Stomach smooth muscle (tissue), 2 donors: Measurements from ENCODE around the gene SLC2A5.

Source experiments
- H3K27ac ChIP-seq: one replicate; pipeline ENCODE4 v1.7.0; 2013; ENCODE audit warnings: mild to moderate bottlenecking, low read length, inconsistent platforms
- H3K27me3 ChIP-seq, 2 donors: one replicate each; pipeline ENCODE4 v1.7.0; 2013; ENCODE audit warnings: low read length in 2 of 2; ENCODE audit not compliant: insufficient read depth in 2 of 2, control insufficient read depth in 1 of 2
- H3K36me3 ChIP-seq, 2 donors: one replicate each; pipeline ENCODE4 v1.7.0; 2013; ENCODE audit warnings: low read length in 2 of 2; ENCODE audit not compliant: control insufficient read depth in 2 of 2, insufficient read depth in 2 of 2
- H3K4me1 ChIP-seq: one replicate; pipeline ENCODE4 v1.7.0; 2013; ENCODE audit warnings: low read length; ENCODE audit not compliant: control insufficient read depth, insufficient read depth
- H3K4me3 ChIP-seq, 2 donors: one replicate each; pipeline ENCODE4 v1.7.0; 2013; ENCODE audit warnings: low read length in 2 of 2
- H3K9ac ChIP-seq, 2 donors: one replicate each; pipeline ENCODE4 v1.7.0; 2013; ENCODE audit warnings: low read length in 2 of 2, mild to moderate bottlenecking in 1 of 2
- H3K9me3 ChIP-seq, 2 donors: one replicate each; pipeline ENCODE4 v1.7.0; 2013; ENCODE audit warnings: low read length in 2 of 2; ENCODE audit not compliant: control insufficient read depth in 2 of 2
- donor health status: healthy.
- donor health status: Pancreatic carcinoma.

Gene SLC2A5

DNA sequence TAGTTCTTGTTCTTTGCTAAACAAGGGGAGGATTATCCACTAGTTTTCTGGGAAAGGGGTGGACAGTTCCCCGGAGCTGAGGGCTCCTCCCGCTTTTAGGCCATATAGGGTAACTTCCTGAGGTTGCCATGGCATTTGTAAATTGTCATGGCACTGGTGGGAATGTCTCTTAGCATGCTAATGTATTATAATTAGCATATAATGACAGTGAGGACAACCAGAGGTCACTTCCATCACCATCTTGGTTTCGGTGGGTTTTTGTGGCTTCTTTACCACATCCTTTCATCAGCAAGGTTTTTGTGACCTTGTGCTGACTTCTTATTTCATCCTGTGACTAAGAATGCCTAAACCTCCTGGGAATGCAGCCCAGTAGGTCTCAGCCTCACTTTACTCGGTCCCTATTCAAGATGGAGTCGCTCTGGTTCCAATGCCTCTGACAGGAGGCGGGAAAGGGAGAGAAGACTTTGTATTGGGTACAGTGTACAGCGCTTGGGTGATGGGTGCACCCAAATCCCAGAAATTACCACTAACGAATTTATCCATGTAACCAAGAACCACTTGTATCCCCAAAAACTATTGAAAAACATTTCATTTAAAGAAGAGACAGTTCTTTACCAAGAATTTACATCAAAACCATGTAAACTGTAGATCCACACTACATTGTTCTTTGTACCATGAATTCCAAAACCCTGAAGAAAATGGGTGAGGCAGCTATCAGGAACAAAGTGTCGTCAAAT, 8.7 kb upstream of the SLC2A5 start:
- Histone ChIP-seq H3K27ac (no peak overlapping the region), H3K4me3 (no peak overlapping the region), H3K36me3 (no peaks in the 10 kb centered on the region), H3K9ac (no peak overlapping the region), H3K27me3 (no peaks in the 10 kb centered on the region), H3K9me3 (no peaks in the 10 kb centered on the region), H3K4me1 (peaks cover 3% of the 10 kb centered on the region)

DNA sequence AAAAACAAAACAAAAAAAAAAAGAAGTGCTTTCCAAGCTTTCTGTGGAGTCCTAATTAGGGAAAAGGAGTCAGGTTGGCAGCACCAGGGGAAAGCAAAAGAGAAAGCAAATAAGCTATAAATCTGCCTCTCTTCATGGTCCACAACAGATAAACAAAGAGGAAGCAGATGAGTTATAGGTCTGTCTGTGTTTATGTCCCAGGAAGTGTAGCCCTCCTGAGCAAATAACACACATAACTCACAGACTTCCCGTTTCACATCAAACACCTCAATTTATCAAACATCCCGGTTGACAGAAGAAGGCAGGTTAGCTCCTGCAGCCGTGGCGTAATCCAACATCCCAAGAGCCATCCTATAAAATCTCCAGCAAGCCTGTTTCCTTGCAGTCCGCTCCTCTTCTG, 5.6 kb upstream of the SLC2A5 start:
- Histone ChIP-seq H3K4me3 (no peak overlapping the region), H3K9ac (no peak overlapping the region), H3K9me3 (no peaks in the 10 kb centered on the region), H3K27me3 (no peaks in the 10 kb centered on the region), H3K27ac (no peak overlapping the region), H3K4me1 (peaks cover 9% of the 10 kb centered on the region), H3K36me3 (no peaks in the 10 kb centered on the region)

DNA sequence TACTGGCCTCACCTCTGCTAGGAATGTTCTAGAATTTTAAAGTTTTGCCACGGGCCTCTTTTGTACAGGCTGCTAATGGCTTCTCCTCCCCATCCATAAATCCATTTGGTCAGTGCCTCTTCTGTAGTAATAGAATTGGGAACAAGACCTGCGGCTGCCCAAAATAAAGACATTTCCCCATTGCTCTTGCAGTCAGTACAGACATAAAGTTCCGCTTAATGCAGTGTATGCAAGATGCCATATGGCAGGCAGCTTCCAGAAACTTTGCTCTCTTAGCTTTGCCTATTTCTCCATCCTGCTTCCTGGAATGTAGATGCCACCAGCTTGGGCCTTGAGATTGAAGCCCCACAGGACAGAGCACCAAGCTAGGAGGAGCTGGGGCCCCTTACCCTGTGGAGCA, 3.7 kb upstream of the SLC2A5 start:
- no peaks in the 10 kb centered on the region for H3K9me3 ChIP-seq
- H3K4me1 ChIP-seq: peaks cover 22% of the 10 kb centered on the region
- no peak overlapping the region for H3K27ac ChIP-seq
- H3K4me3 ChIP-seq: no peak overlapping the region
- no peak overlapping the region for H3K9ac ChIP-seq
- H3K27me3 ChIP-seq: no peaks in the 10 kb centered on the region
- H3K36me3 ChIP-seq: no peaks in the 10 kb centered on the region

DNA sequence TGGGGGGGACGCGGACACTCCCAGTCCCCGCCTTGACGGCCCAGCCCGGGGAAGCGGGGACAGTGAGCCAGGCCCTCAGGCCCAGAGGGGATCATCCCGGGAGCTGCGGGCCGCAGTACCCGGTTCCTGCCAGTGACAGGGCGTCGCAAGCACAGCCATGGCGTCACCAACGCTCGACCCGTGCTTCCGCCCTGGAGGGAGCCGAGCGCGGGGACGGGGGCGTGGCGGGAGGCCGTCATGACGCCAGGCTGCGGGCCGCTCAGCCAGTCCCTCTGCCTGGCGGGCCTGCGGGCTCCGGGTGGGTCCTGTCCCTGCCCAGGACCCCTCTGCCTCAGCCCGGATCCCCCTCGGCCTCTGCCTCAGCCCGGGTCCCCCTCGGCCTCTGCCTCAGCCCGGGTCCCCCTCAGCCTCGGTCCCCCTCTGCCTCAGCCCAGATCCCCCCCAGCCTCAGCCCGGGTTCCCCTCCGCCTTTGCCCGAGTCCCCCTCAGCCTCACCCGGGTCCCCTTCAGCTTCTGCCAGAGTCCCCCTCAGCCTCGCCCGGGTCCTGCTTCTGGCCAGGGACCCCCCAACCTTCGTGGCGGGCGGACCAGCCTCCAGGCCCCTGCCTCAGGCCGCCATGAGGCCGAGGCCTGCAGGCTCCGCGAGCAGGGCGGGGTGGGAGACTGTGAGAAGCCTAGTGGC, 2.3 kb upstream of the SLC2A5 start:
- Histone ChIP-seq H3K36me3 (no peaks in the 10 kb centered on the region), H3K27ac (no peak overlapping the region), H3K4me3 (no peak overlapping the region), H3K9ac (no peak overlapping the region), H3K27me3 (no peaks in the 10 kb centered on the region), H3K4me1 (peaks cover 28% of the 10 kb centered on the region), H3K9me3 (no peaks in the 10 kb centered on the region)

DNA sequence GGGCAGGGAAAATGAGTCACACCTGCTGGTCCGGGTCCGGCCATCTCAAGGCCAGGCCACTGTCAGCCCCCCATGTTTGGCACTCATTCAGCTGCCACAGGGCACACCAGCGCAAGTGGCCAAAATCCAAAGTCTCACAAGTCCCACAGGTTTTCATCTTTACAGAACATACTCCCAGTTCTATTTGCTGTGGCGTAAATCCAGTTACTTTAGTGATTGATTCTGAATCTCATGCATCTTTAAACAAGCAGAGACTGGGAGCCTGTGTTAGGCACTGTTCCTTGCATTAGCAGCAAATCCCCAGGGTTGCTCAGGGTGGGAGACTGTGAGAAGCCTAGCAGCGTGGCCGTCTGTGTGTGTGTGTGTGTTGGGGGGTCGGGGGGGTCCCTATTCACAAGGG, 1.1 kb upstream of the SLC2A5 start:
- Histone ChIP-seq H3K27me3 (no peaks in the 10 kb centered on the region), H3K9ac (peak overlapping the region in 1 of 2 donors; percentile 13), H3K4me1 (peaks cover 31% of the 10 kb centered on the region), H3K4me3 (no peak overlapping the region), H3K27ac (peak overlapping the region; percentile 87), H3K36me3 (no peaks in the 10 kb centered on the region), H3K9me3 (no peaks in the 10 kb centered on the region)

DNA sequence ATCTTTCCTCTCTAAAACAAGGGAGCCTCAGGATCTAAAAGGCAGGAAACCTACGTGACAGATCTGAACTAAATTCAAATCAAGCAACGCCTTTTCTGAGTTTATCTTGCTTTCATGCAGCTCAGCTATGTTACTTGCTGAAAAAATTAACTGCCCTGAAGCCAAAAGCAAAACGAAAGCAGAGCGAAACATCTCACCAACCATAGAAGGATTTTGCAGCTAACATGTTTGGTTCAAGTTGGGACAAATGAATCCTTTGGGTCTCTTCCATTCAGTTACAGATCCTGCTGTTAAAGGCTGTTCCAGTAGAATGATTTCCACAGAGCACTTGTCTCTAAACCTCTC, 482 bp downstream of the SLC2A5 start:
- Histone ChIP-seq H3K4me3 (peak overlapping the region; percentile 61 to 64), H3K9ac (peak overlapping the region; percentile 50 to 60), H3K9me3 (no peaks in the 10 kb centered on the region), H3K36me3 (no peaks in the 10 kb centered on the region), H3K27me3 (no peaks in the 10 kb centered on the region), H3K4me1 (peaks cover 44% of the 10 kb centered on the region), H3K27ac (peak overlapping the region; percentile 87)

DNA sequence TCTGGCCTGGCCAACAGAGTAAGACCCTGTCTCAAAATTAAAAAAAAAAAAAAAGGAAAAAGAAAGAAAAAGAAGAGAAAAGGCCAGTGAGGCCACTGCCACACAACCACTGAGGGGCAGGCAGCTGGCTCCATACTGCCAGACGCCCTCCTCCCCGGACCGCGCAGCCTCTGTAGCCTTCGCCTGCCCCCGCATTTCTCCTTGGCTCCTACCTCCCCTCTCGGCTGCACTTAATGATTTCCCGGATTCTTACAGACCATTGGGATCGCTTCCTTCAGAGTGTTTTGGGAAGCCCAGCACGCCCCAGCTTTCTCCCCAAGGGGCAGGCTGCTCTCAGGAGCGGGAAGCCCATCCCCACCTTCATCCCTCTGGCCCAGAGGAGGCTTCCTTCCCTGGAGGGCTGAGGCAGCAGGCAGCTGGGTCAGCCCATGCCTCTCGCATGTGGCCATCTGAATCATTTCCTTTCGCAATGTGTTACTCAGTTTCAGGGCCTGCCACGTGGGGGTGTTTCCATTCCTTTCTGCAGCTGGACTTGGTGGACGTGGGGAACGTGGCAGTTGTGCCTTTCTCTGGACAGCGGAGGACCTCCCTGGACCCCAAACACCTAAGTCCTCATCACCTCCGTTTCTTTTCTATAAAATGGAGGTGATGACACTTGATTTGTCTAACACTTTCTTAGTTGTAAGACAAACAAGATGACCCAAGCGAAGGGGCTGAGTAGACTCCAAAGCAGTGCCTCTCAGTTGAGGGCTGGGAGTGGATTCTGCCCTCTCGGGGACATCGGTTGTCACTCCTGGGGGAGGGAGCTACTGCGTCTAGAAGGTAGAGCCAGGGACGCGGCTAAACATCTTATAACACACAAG, 2.3 kb downstream of the SLC2A5 start:
- Histone ChIP-seq H3K9ac (no peak overlapping the region), H3K4me1 (peaks cover 48% of the 10 kb centered on the region), H3K4me3 (no peak overlapping the region)

DNA sequence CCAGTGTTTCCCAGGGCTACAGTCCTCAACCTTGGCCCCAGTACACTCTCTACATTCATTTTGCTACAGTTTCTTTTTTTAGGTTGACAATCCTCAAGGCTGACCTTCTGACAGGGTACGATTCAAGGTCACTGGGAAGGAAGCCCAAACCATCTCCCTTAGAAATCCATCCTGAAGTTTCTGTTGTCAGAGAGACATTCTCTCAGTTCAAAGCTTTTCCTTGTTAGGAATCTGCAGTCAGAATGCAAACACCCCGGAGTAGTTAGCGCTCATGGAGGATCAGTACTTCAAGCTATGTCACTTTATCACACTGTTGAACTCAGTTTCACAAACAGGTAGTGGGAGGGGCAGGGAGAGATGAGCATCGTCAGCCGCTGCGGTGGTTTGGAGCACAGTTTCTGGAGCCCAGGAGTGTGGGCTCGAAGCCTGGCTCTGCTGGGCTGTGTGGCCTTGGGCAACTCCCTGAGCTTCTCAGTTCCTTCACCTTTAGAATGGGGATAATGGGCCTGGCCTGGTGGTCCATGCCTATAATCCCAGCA, 4.2 kb downstream of the SLC2A5 start:
- no peaks in the 10 kb centered on the region for H3K9me3 ChIP-seq
- no peak overlapping the region for H3K4me3 ChIP-seq
- no peaks in the 10 kb centered on the region for H3K27me3 ChIP-seq
- H3K36me3 ChIP-seq: no peaks in the 10 kb centered on the region
- H3K27ac ChIP-seq: peak overlapping the region; percentile 64
- peak overlapping the region in 1 of 2 donors; percentile 36 for H3K9ac ChIP-seq
- peaks cover 47% of the 10 kb centered on the region for H3K4me1 ChIP-seq

More for the DNA sequence above, 2.3 kb downstream of the SLC2A5 start:
- no peaks in the 10 kb centered on the region for H3K27me3 ChIP-seq
- H3K27ac ChIP-seq: no peak overlapping the region
- H3K36me3 ChIP-seq: no peaks in the 10 kb centered on the region
- no peaks in the 10 kb centered on the region for H3K9me3 ChIP-seq

DNA sequence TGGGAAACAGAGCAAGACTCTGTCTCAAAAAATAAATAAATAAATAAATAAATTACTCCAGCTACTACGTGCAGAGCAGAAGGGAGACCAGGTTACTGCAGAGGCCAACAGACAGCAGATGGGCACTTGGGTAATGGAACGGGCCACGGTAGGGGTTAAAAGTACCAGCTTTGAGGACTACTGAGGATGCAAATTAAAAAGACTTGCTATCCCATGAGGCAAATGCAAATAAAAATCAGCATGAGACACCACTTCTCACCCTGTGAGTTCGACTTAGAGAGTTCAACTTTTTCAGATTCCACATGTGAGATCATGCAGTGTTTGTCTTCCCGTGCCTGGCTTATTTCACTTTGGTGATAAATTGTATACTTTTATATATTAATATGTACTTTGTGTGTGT, 6.6 kb downstream of the SLC2A5 start:
- H3K4me3 ChIP-seq: no peak overlapping the region
- H3K9ac ChIP-seq: no peak overlapping the region
- no peaks in the 10 kb centered on the region for H3K9me3 ChIP-seq
- no peaks in the 10 kb centered on the region for H3K27me3 ChIP-seq
- H3K4me1 ChIP-seq: peaks cover 33% of the 10 kb centered on the region
- no peak overlapping the region for H3K27ac ChIP-seq
- H3K36me3 ChIP-seq: no peaks in the 10 kb centered on the region

DNA sequence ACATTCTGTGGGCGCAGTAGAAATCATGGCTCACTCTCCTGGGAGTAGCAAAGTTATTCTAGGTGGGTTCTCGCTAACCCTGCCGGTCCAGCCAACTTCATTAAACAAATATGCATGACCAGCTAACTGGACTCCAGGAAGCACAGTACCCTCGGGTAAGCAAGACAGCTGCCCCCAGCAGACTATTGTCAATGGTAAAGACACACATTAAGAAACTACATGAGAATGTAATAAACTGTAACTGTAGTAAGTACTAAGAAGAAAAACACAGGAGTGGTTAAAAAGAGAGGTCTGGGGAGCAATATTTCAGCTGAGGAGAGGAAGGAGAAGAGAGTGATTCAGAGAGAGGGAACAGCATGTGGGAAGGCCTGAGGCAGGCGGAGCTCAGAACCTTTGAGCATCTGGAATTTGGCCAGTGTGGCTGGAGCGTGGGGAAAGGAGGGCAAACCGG, 7.4 kb downstream of the SLC2A5 start:
- H3K4me1 ChIP-seq: peaks cover 30% of the 10 kb centered on the region
- H3K27me3 ChIP-seq: no peaks in the 10 kb centered on the region
- no peak overlapping the region for H3K27ac ChIP-seq

More for the DNA sequence above, 7.4 kb downstream of the SLC2A5 start:
- Histone ChIP-seq H3K4me3 (no peak overlapping the region), H3K9me3 (no peaks in the 10 kb centered on the region), H3K9ac (no peak overlapping the region), H3K36me3 (no peaks in the 10 kb centered on the region)
